HG03571 (cell line): ENCODE results near the gene SLC5A10.
"Not testable (repeated sequence)": the region's sequence is repeated elsewhere in the genome, so short reads cannot be mapped to it uniquely, and the experiment has no call there.

Experiments
- ATAC-seq: cut with Tn5 transposase; IDR thresholded peaks from one replicate; pipeline ENCODE4 v1.9.1; 2021; ENCODE audit not compliant: unreplicated experiment

The SLC5A10 gene

GRCh38 chr17:18951941-18952842 is at the start of gene SLC5A10:
Gene SLC5A10 (plus strand): TSS chr17:18952165. CDS start chr17:18952206, 41 bp downstream.
- ATAC-seq: no peak

- ATAC-seq: no peak
Measured at GRCh38 chr17:18904482-18904881, 47.5 kb upstream of the SLC5A10 start.

DNA sequence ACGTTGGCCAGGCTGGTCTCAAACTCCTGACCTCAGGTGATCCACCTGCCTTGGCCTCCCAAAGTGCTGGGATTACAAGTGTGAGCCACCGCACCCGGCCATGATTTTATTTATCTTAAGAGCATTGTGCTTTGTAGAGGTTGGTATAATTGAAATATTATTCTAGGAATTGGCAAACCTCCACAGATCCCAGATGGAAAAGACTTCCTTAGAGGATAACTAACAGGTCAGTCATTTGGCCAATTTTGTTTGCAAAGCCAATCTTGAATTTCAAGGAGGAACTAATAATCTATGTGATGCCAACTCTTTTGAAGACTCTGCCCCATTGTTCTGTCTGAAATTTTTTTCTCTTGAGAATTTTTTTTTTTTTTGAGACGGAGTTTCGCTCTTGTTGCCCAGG is 46.7 kb upstream of the SLC5A10 start:
- ATAC-seq: no peak

DNA sequence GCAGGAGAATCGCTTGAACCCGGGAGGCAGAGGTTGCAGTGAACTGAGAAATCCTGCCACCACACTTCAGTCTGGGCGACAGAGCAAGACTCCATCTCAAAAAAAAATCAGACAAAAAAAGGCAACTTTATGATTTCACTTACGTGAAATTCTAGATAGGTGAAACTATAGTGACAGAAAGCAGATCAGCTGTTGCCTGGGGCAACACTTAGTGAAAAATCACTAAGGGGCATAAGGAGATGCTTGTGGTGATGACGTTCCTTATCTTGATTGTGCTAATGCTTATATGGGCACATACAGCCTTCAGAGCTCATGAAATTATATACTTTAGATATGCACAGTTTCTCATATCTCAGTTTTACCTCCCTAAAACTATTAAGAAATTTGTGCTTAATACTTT is 41.6 kb upstream of the SLC5A10 start:
- ATAC-seq: no peak

DNA sequence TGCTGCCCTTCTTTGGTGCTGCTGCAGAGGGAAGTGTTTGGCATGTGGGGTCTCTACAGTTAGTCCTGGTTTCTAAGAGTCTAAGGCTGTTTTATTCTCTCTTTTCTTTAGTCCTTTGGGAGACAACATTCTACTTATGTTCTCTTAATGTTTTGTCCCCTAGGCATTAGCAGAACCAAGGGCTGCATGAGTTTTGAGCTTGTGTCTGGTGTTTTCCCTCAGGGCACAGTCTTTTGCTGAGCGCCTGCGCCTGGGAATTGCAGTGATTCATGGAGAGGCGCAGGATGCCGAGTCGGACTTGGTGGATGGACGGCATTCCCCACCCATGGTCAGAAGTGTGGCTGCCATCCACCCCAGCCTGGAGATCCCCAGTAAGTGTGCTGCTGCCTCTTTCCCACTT is 41.1 kb upstream of the SLC5A10 start:
- ATAC-seq: no peak

- no peak for ATAC-seq
Measured at GRCh38 chr17:18916816-18917500, 35.0 kb upstream of the SLC5A10 start.

GRCh38 chr17:18917506-18918032 is 34.4 kb upstream of the SLC5A10 start:
- ATAC-seq: no peak

DNA sequence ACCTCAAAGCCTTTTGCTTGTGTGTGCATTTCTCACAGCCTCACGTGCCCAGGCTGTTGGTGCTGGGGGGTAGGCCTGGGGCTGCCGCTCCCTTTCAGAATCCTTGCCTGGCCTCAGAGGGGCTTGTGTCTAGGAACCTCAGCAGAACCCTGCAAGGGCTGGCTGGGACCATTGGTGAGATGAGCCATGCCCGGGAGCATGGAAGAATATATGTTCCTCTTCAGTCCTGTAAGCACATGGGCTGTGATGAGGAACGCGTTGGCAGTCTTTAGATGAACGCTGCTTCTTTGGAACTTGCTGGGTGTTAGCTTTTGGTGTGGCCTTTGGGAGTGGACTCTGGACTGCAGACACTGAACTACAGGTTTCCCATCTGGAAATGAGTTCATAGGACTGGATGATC is 32.0 kb upstream of the SLC5A10 start:
- ATAC-seq: no peak

DNA sequence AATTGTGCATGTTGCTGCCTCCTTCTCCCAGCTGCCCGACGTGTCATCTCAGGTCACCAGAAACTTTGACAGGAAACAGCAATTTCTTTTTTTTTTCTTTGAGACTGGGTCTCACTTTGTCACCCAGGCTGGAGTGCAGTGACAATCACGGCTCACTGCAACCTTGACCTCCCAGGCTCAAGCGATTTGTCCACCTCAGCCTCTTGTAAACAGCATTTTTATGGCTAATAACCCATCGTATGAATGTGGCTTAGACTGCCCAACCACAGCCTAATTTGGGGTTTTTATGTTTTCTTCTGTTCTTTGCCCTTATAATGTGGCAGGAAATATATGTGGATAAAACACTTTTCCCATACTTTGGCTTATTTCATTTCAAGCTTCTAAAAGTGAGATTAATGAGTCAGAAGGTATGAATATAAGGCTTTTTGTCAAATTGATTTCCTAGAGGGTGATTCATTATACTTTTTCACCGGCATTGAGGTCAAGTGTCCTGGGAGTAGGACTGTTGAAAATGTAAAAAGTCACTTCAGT is 31.0 kb upstream of the SLC5A10 start:
- ATAC-seq: no peak

DNA sequence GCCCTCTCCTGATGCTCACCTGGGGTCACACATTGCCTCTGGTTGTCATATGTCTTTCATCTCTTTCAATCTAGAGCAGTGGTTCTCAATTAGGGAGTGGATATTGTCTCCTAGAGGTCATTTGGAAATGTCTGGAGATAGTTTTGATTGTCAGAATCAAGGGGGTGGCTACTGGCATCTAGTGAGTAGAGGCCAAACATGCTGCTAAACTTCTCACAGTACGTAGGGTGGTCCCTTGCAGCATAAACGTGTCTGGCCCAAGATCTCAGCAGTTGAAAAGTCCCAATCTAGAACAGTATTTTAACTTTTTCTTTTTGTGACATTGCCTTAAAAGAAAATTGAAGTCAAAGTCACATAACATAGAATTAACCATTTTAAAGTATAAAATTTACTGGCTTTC is 30.5 kb upstream of the SLC5A10 start:
- no peak for ATAC-seq

DNA sequence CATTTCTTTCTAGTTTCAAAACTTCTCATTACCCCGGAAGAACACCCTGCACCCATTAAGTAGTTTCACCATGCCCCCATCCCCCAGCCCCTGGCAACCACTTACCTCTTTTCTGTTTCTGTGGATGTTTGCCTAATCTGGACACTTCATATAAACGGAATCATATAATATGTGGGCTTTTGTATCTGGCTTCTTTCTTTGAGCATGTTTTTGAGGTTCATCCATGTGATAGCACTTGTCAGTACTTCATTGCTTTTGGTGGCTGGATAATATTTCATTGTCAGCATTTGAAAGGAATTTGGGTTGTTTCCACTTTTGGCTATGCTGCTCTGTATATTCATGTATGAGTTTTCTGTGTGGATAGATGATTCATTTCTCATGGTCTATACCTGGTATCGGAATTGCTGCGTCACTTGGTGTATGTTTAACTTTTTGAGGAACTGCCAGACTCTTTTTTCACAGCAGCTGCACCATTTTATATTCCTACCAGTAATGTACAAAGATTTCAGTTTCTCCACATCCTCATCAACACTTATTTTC is 30.0 kb upstream of the SLC5A10 start:
- peak; percentile 73 for ATAC-seq

- ATAC-seq: not testable (repeated sequence)
Measured at GRCh38 chr17:18922596-18922995, 29.4 kb upstream of the SLC5A10 start.

DNA sequence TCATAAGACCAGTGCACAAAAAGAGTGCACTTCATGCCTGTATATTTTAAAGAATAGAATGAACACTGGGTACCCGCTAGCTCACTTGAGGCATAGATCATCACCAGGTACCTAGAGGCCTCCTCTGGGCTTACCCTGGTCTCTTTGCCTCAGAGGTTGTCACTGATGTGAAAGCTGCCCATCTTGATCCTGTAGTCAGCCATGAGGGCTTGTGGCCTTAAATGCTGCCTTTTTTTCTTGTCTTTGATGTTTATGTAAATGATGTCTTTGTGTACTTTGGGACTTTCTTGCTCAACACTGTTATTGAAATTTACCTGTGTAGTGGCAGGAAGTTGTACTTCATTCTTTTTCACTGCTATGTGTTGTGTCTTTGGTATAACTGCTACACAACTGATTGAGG is 26.8 kb upstream of the SLC5A10 start:
- no peak for ATAC-seq

DNA sequence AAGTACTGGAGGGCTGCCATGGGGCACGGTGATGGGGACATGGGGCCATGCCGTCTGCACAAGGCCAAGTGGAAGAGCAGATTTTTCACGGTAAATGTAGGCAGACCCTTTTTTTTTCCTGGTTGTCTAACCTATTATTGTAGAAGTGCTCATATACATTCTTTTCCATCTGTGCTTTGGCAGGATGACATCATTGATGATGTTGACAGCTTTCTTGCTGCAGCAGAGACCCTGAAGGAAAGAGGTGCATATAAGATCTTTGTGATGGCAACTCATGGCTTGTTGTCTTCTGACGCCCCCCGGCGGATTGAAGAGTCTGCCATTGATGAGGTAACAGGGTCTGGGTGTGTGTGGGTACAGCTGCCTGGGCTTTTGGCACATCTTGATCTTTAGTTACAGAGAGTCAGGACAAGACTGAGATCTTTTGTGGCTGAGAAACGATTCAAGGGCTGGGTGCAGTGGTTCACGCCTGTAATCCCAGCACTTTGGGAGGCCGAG is 23.3 kb upstream of the SLC5A10 start:
- ATAC-seq: no peak

GRCh38 chr17:18932360-18933055 is 19.5 kb upstream of the SLC5A10 start:
- no peak for ATAC-seq

DNA sequence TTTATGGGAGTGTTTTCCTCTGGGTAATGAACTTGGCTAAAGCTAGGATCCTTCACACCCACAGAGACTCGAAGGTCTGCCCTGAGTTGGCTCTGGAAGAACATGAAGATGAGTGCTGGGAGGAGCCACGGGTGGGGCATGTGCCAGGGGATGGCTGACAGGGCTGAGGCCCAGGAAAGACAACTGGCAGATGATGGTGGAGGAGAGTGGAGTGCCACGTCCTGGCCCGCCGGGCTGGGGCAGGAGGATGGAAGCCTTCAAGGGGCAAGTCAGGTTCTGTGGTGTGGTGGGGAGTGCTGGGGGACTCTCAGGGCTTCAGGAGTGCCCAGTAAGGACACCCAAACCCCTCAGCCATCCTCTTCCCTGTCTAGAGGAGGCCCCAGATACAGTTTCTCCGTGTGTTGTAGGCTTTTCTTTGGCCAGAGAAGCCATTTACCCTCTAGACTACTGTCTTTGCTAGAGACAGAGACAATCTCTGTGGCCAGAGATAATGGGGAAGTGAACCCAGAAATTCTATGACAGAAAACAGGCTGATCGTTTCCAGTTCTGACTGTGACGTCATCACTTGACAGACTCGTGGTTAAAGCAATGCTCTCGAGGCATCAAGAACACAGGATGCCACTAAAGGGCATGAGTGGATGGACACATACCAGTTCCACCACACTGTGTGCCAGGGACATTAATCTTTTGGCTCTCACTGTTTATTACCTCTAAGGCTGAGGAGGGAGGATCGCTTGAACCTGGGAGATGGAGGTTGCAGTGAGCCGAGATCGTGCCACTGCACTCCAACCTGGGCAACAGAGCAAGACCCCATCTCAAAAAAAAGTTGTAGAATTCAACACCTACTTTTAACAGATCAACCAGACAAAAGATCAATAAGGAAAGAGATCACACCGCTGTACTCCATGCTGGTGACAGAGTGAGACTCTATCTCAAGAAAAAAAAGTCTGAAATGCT is 18.6 kb upstream of the SLC5A10 start:
- ATAC-seq: no peak

DNA sequence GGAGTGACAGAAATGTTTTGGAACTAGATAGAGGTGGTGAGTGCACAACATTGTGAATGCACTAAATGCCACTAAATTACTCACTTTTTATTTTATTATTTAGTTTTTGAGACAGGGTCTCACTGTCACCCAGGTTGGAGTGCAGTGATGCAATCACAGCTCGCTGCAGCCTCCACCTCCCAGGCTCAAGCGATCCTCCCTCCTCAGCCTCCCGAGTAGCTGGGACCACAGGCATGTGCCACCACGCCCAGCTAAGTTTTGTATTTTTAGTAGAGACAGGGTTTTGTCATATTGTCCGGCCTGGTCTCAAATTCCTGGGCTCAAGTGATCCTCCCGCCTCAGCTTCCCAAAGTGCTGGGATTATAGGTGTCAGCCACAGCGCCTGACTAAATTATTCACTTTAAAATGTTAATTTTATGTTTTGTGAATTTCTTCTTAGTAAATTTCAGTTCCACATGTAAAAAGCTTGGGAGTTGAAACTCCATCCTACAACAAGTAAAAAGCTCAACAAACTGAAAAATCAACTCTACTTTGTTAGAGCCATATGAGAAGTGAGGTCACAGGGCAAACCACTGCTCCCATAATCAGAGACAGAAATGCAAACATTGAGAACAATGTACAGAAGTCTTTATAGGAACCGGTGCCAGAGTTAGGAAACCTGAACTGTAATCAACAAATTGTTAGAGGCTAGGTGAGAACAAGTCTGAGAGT is 13.8 kb upstream of the SLC5A10 start:
- no peak for ATAC-seq

DNA sequence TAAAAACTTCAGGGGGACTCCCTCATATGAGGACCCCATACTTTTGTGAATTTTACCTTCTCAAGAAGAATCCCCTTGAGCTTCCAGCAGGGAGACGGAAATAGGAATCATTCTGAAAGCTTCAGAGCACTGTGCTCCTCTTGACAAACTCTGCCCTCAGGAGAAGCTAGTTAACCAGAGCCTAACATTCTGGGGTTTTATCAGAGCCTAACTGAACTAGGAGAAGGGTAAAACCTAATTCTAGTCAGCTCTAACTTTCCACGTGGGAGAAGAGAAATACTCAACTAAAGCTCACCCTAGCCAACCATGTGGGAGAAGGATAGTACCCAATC is 13.3 kb upstream of the SLC5A10 start:
- no peak for ATAC-seq

- ATAC-seq: no peak
Measured at GRCh38 chr17:18944646-18945045, 7.3 kb upstream of the SLC5A10 start.
